Stimulated activated CD4-positive, alpha-beta T cell treated with anti-CD3 and anti-CD28 coated beads, Interleukin-1b, Interleukin-23, amount 100 ng/mL, for 24 hours (primary cell): ENCODE data around the gene BZW2.
"Not testable (repeated sequence)": the region's sequence is repeated elsewhere in the genome, so short reads cannot be mapped to it uniquely, and the experiment has no call there.

Experiments
- DNase-seq, 4 experiments: peaks; one replicate each; pipeline ENCODE4 v3.0.0-alpha.2; 2020; ENCODE audit warnings: low read depth in 4 of 4, low spot score in 1 of 4

Gene BZW2

GRCh38 chr7:16670021-16670420, 24.0 kb downstream of the BZW2 start:
- DNase-seq: no peak

DNA sequence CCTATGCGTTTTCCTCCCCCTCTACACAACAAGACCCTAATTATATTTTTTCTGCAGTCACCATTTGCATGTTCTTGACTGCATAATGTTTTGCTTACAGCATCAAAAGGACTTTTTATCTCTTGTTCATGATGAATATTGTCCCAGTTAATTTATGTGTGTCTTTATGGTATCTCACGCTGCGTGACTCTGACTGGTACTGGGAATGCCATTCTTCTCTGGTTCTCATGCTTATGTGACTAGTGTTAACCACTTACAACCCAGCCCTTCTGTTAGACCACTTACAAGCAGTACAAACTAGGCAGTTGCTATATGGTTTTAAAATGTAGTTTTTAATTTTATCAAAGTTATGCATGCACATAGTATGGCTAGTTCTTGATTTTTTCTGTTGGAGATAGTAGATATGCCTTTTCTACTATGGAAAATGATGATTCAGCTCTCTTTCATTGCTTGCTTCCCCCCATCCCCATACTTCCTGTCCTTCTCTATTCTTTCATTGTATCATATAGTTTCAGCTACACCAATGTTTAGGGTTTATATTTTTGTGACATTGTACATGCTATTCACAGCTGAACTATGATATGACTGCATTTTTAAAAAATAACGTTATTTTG, 24.9 kb downstream of the BZW2 start:
- DNase-seq: no peak

DNA sequence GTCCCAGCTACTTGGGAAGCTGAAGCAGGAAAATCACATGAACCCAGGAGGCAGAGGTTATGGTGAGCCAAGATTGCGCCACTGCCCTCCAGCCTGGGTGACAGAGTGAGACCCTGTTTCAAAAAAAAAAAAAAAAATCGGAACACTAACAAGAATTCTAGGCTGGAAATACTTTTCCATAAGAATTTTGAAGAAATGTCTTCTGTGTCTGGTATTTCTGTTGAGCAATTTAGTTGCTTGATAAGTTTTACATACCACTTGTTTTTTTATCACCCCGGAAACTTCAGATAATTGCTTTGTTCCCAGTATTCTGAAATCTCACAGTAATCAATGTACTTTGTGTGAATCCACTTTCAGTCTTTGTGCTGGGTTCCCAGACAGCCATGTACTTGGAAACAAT, 25.8 kb downstream of the BZW2 start:
- no peak for DNase-seq

DNA sequence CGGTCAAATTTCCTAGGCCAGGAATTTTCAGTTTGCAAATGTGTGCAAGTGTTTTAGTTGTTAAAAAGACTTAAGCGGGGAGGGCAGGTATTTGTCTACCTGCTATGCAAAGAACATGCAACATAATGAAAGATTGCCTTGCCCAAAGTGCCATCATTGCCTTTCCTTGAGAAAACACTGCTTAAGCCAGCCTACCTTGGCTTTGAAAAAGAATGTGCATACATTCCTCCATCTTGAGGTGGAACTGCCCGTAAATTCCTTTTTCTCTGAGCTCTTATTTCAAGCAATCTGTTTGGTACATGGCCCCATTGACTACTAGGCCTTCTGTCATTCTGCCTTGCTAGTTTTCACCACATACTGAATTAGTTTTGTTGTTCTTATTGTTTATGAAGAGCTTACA, 29.3 kb downstream of the BZW2 start:
- DNase-seq: no peak

- DNase-seq: no peak
These were observed 32.1 kb downstream of the BZW2 start for GRCh38 chr7:16677978-16678494.

DNA sequence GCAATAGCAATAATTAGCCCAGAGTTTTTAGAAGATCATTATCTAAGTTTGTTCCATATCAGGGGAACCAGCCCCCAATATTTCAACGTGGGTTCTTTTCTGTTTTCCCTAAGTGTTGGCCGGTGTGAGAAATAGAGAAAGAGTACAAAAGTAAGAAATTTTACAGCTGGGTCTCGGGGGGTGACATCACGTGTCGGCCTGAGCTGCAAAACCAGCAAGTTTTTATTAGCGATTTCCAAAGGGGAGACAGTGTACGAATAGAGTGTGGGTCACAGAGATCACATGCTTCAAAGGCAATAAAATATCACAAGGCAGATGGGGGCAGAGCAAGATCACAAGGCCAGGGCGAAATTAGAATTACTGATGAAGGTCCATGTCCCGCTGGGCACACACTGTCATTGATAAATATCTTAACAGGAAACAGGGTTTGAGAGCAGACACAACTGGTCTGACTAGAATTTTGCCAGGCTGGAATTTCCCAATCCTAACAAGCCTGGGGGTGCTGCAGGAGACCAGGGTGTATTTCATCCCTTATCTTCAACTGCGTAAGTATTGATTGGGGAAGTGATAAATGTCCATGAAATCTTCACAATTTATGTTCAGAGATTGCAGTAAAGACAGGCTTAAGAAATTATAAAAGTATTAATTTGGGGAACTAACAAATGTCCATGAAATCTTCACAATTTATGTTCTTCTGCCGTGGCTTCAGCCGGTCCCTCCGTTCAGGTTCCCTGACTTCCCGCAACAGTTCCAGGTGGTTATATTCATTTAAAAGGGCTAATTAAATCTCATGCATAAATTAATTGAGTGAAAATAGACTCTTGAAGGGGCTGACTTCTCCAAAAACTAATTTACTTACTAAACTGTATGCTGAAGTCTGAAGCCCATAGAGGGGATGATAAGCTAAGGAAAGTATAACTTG, 32.9 kb downstream of the BZW2 start:
- DNase-seq: not testable (repeated sequence)

DNA sequence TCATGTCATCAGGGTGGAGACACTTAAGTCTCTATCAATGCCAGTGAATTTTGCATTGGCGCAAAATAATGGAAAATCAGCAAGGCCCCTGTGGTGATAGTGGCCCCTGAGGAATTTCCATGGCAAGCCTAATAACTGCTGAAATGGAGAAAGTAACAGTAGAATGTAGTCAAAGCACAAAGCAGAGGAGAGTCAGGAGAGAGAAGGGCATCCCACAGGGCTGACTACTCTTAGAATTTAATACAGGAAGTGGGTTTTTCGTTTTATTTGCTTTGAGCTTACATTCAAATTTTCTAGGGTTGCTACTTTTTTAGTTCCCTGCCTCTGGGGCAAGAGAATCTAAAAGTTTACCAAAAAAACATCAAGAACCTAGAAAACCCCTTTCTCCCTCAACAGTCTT, 39.0 kb downstream of the BZW2 start:
- no peak for DNase-seq

- DNase-seq: no peak
These were observed 39.6 kb downstream of the BZW2 start for GRCh38 chr7:16685535-16685934.

DNA sequence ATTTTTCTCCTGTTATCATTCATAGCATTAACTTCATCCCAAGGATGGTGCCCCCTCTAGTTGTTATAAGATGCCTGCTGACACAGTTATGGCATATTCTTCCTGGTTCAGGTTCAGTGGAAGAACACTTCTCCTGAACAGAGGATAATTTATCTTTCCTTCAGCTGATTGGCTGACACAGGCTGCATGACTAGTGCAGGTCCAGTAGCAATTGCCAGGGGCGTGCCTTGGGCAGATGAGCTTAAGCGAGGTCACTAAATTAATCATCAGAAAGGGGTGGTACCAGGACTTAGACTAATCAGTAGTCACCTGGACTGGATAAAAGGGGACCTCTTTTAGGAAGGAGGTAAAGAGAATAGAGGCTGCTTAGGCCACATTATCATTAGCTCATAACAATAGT, 42.3 kb downstream of the BZW2 start:
- DNase-seq: no peak

DNA sequence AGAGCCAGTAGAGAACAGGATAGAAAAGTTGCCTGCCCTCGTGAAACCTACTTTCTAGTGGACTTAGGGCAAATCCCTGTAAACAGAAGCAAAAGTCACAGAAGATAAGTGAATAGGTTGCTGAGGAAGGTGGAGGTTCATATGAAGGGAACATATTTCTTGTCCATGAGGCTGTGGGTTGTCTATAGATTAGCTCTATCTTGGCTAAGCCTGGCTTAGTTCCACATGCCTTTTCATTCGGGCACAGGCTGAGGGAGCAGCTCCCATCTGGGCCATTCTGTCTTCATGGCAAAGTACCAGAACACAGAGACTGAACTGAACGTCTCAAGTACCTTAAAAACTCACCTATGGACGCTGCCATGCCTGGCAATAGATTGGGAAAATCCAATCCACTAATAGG, 45.3 kb downstream of the BZW2 start:
- DNase-seq: no peak

GRCh38 chr7:16693601-16694318, 47.8 kb downstream of the BZW2 start:
- no peak for DNase-seq

DNA sequence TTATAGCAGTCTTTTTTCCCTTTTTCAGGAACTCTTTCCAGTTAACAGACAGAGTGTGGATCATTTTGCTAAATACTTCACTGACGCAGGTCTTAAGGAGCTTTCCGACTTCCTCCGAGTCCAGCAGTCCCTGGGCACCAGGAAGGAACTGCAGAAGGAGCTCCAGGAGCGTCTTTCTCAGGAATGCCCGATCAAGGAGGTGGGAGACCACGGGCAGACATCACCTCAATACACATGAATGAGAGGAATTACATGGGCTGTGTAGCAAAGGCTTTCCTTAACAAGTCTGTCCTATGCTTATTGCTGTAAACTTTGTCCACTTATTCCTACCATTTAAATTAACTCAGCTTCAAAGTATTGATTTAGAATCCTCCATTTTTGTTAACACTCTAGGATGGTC, 48.8 kb downstream of the BZW2 start:
- no peak for DNase-seq

GRCh38 chr7:16695621-16696237, 49.7 kb downstream of the BZW2 start:
- DNase-seq: no peak

DNA sequence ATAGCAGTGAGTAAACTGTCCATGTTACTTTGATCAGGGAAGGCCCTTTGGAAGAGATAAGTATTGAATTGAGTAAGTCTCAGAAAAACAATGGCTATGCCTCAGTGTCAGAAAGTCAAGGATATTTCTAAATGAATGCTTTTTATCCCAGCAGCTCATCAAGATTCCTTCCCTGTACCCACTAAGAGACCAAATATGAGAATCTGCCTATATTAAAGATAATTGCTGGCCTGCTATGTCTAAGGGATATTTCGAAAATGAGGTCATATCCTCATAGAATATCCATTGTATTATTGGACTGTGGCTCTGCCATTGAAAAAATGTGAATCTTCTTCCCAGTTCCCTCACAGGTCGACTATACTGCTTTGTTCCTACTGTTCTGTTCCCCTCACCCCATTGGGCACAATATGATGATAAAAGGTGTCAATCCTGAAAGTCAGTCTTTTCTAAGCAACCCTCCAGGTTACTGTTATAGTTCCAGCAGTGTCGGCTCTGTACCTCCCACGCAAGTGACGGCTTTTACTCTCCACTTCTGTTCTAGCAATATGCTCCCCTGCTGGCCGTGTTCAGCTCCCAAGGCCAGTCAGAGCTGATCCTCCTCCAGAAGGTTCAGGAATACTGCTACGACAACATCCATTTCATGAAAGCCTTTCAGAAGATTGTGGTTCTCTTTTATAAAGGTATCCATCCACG, 51.7 kb downstream of the BZW2 start:
- no peak for DNase-seq

DNA sequence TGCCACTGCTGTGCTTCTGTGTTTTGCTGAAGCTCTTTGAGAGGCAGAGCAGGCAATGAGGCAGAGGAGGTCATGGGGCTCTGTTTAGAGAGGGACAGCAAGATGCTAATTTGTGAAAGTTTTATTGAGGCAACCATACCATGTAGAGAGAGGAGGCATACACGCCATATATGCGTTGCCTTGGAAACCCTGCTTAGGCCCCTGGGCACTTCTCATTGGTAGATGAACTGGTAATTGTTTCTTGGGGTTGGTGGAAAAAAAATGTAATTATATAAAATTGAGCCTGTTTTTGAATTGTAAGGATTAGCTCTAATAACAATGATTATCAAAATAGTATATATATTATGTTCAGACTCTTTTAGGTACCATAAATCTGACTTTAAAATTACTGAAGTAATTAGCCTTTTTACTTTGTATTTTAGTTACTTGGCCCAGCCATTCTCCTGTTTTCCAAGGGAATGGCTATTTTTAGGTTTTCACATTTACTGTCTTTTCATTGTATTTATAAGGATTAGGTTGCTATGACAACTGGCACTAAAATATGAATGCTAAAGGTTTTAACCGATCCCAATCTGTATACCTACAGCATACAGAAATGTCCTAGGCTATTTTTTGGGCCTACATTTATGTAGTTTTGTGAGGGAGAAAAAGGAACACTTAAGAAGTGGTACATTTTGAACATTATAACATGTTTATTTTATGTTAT, 52.4 kb downstream of the BZW2 start:
- no peak for DNase-seq

GRCh38 chr7:16702441-16702840, 56.5 kb downstream of the BZW2 start:
- DNase-seq: no peak

- no peak for DNase-seq
These were observed 62.5 kb downstream of the BZW2 start for GRCh38 chr7:16708511-16708910.

GRCh38 chr7:16708980-16709379, 63.0 kb downstream of the BZW2 start:
- DNase-seq: no peak

DNA sequence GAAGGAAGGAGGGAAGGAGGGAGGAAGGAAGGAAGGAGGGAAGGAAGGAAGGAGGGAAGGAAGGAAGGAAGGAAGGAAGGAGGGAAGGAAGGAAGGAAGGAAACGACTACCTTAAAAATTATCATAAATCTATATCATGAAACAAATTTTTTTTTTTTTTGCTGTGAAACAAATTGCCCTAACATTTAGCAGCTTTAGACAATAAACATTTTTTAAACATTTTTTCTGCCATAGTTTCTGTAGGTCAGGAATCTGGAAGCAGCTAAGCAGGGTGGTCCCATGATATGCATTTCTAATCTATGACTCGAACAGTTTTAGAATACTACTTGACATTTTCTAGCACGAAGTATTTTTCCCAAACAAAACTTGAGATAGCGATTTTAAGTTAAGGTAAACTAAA, 64.7 kb downstream of the BZW2 start:
- DNase-seq: no peak

DNA sequence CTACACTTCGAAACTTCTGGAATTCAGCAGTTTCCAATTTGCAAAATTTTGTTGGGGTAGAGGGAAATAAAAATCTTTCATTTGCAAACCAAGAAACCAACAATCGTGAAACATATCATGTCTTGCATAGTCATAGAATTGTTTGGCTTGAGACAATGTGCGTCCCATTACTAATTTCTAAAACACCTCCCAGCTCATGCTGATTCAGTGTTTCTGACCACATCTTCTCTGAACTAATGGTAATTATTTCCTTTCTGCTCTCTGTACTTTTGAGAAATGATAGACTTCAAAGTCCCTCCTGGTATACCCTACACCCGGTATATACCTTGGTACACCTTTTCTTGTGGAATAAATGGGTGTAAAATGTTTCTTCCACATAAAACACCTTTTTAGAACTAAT, 65.7 kb downstream of the BZW2 start:
- no peak for DNase-seq
